Stimulated activated CD8-positive, alpha-beta memory T cell treated with anti-CD3 and anti-CD28 coated beads, Interleukin-2, amount 100 ng/mL, for 1 hour (primary cell): Measurements from ENCODE around the gene PCDHGA4.
"Not testable (repeated sequence)": the region's sequence is repeated elsewhere in the genome, so short reads cannot be mapped to it uniquely, and the experiment has no call there.

ENCODE experiments used
- DNase-seq, 2 donors: peaks; one replicate each; pipeline ENCODE4 v3.0.0-alpha.2; 2020; ENCODE audit warnings: low read depth in 2 of 2

The PCDHGA4 gene

GRCh38 chr5:141384471-141385267 is 29.8 kb downstream of the PCDHGA4 start:
- DNase-seq: no peak

- not testable (repeated sequence) for DNase-seq
Observed at GRCh38 chr5:141387557-141388311, 32.9 kb downstream of the PCDHGA4 start, which contains the start of gene PCDHGB4. Gene PCDHGB4 (plus strand): TSS chr5:141387698. CDS start chr5:141387885, 187 bp downstream.

- DNase-seq: no peak
Observed at GRCh38 chr5:141388661-141389060, 33.8 kb downstream of the PCDHGA4 start.

- no peak for DNase-seq
Observed at GRCh38 chr5:141389153-141390042, 34.6 kb downstream of the PCDHGA4 start.

GRCh38 chr5:141392429-141393198 is 37.8 kb downstream of the PCDHGA4 start, which contains the start of gene PCDHGA8:
Gene PCDHGA8 (plus strand): TSS chr5:141392633. CDS start chr5:141392814, 181 bp downstream.
- DNase-seq: no peak

- no peak for DNase-seq
Observed at GRCh38 chr5:141393267-141393666, 38.4 kb downstream of the PCDHGA4 start.

GRCh38 chr5:141394401-141395187 is 39.8 kb downstream of the PCDHGA4 start:
- DNase-seq: not testable (repeated sequence)

GRCh38 chr5:141397756-141398551 is 43.1 kb downstream of the PCDHGA4 start, which contains the start of gene PCDHGB5:
Gene PCDHGB5 (plus strand): TSS chr5:141397947. CDS start chr5:141398128, 181 bp downstream.
- not testable (repeated sequence) for DNase-seq

GRCh38 chr5:141398608-141399007 is 43.8 kb downstream of the PCDHGA4 start:
- DNase-seq: no peak

- no peak for DNase-seq
Observed at GRCh38 chr5:141399555-141400258, 44.9 kb downstream of the PCDHGA4 start.

GRCh38 chr5:141402553-141403243 is 47.9 kb downstream of the PCDHGA4 start, which contains the start of gene PCDHGA9:
Gene PCDHGA9 (plus strand): TSS chr5:141402778. CDS start chr5:141402953, 175 bp downstream.
- DNase-seq: no peak

GRCh38 chr5:141403387-141403786 is 48.6 kb downstream of the PCDHGA4 start:
- DNase-seq: no peak
